Transverse colon (tissue), 4 donors: ENCODE results near the gene SCGB1D4.
"Not testable (repeated sequence)": the region's sequence is repeated elsewhere in the genome, so short reads cannot be mapped to it uniquely, and the experiment has no call there.

ENCODE experiments used
- CTCF ChIP-seq, 5 experiments: fragments of 200-600 bp in 3 of 5; fragments of 450-650 bp in 2 of 5; sonication (generic) in 3 of 5; IDR thresholded peaks; 1 replicate in 2 of 5; 2 replicates in 3 of 5; pipeline ENCODE4 v1.5.1; 2016 to 2017; ENCODE audit warnings: antibody characterized with exemption in 5 of 5, inconsistent platforms in 3 of 5, mild to moderate bottlenecking in 2 of 5, moderate library complexity in 1 of 5
- EP300 ChIP-seq: sonication (generic); formaldehyde crosslinking; IDR thresholded peaks from one replicate; pipeline ENCODE4 v1.6.1; 2017; ENCODE audit warnings: antibody characterized with exemption, low read depth
- POLR2A ChIP-seq: fragments of 450-650 bp; IDR thresholded peaks from one replicate; pipeline ENCODE4 v1.6.1; 2016; ENCODE audit warnings: antibody characterized with exemption, mild to moderate bottlenecking, moderate library complexity
- POLR2AphosphoS5 ChIP-seq, 3 donors: sonication (generic); formaldehyde crosslinking; IDR thresholded peaks; one replicate each; pipeline ENCODE4 v1.6.1; 2016; ENCODE audit warnings: antibody characterized with exemption in 3 of 3

GRCh38 chr11:62336949-62337302 is 38.1 kb upstream of the SCGB1D4 start:
- TF ChIP-seq CTCF (IDR thresholded peaks at IDR 0.05); POLR2AphosphoS5 (IDR thresholded peaks at IDR 0.05); POLR2A; EP300: not testable (repeated sequence)
